Progenitor cell of endocrine pancreas (in vitro differentiated cells): Measurements from ENCODE around the gene BCOR. TPM values are rescaled to one million over a fixed set of nuclear protein-coding genes. Genes with fewer than 3 reads are reported as not detected.

Experiments used
- DNase-seq: peaks from one replicate; pipeline ENCODE4 v3.0.0; 2021; ENCODE audit warnings: low spot score; ENCODE audit not compliant: unreplicated experiment
- H3K27ac Mint-ChIP-seq: 2 replicates; pipeline ENCODE4 v1.8.0; 2021; ENCODE audit warnings: mild to moderate bottlenecking, moderate library complexity, mixed read lengths
- H3K27me3 Mint-ChIP-seq: 2 replicates; pipeline ENCODE4 v1.8.0; 2021; ENCODE audit warnings: mixed read lengths
- H3K36me3 Mint-ChIP-seq: 2 replicates; pipeline ENCODE4 v1.8.0; 2022; ENCODE audit warnings: mixed read lengths; ENCODE audit not compliant: insufficient read depth
- H3K4me1 Mint-ChIP-seq: 2 replicates; pipeline ENCODE4 v1.8.0; 2021; ENCODE audit warnings: low read depth, mixed read lengths
- H3K4me3 Mint-ChIP-seq: 2 replicates; pipeline ENCODE4 v1.8.0; 2021; ENCODE audit warnings: low read depth, mild to moderate bottlenecking, moderate library complexity, mixed read lengths
- H3K9me3 Mint-ChIP-seq: 2 replicates; pipeline ENCODE4 v1.8.0; 2021; ENCODE audit warnings: low read depth, mixed read lengths
- CTCF ChIP-seq: fragments of 200-600 bp; sonication (generic); IDR thresholded peaks from one replicate; pipeline ENCODE4 v1.5.0; 2021; ENCODE audit warnings: antibody characterized with exemption, mild to moderate bottlenecking; ENCODE audit not compliant: unreplicated experiment
- total RNA-seq: library from RNA; stranded (reverse); gene quantifications from 2 replicates; pipeline ENCODE4 v1.2.1, GENCODE V29; 2021

The BCOR gene
- total RNA-seq, 1 donor from 2014 or later = 20.5 TPM

GRCh38 chrX:40122487-40122886 lies 24.7 kb upstream of the BCOR start:
- Mint-ChIP-seq H3K4me1 (no peaks in the 10 kb centered on the region), H3K27ac (no peak overlapping the region), H3K9me3 (peaks cover 9% of the 10 kb centered on the region), H3K4me3 (no peak overlapping the region), H3K36me3 (peaks cover 2% of the 10 kb centered on the region), H3K27me3 (peaks cover 4% of the 10 kb centered on the region)
- DNase-seq = no peak
- TF ChIP-seq CTCF = no peak

GRCh38 chrX:40121618-40122017 lies 23.9 kb upstream of the BCOR start:
- no peak for TF ChIP-seq CTCF
- Mint-ChIP-seq H3K36me3 (peaks cover 2% of the 10 kb centered on the region), H3K4me1 (no peaks in the 10 kb centered on the region), H3K4me3 (no peak overlapping the region), H3K27ac (no peak overlapping the region), H3K27me3 (peaks cover 4% of the 10 kb centered on the region), H3K9me3 (peaks cover 9% of the 10 kb centered on the region)
- DNase-seq = no peak

GRCh38 chrX:40120838-40121580 lies 23.3 kb upstream of the BCOR start:
- no peak for DNase-seq
- Mint-ChIP-seq H3K27ac (no peak overlapping the region), H3K4me1 (no peaks in the 10 kb centered on the region), H3K27me3 (peaks cover 4% of the 10 kb centered on the region), H3K4me3 (no peak overlapping the region), H3K9me3 (peaks cover 9% of the 10 kb centered on the region), H3K36me3 (peaks cover 2% of the 10 kb centered on the region)
- no peak for TF ChIP-seq CTCF

- no peak for TF ChIP-seq CTCF
- peaks cover 1% of the 10 kb centered on the region for H3K36me3 Mint-ChIP-seq
- no peak overlapping the region for H3K4me3 Mint-ChIP-seq
- peaks cover 5% of the 10 kb centered on the region for H3K9me3 Mint-ChIP-seq
- no peaks in the 10 kb centered on the region for H3K4me1 Mint-ChIP-seq
- peaks cover 4% of the 10 kb centered on the region for H3K27me3 Mint-ChIP-seq
- H3K27ac Mint-ChIP-seq = no peak overlapping the region
- no peak for DNase-seq
These were observed 20.0 kb upstream of the BCOR start for GRCh38 chrX:40117715-40118285.

GRCh38 chrX:40116925-40117324 lies 19.2 kb upstream of the BCOR start:
- no peak overlapping the region for H3K27ac Mint-ChIP-seq

More at GRCh38 chrX:40116925-40117324, 19.2 kb upstream of the BCOR start:
- no peak for DNase-seq
- Mint-ChIP-seq H3K27me3 (peaks cover 4% of the 10 kb centered on the region), H3K4me1 (no peaks in the 10 kb centered on the region), H3K36me3 (peaks cover 1% of the 10 kb centered on the region), H3K9me3 (peaks cover 5% of the 10 kb centered on the region), H3K4me3 (no peak overlapping the region)
- TF ChIP-seq CTCF = no peak
